Panc1 (cell line): ENCODE measurements around the gene HDAC11. TPM values are rescaled to one million over a fixed set of nuclear protein-coding genes. Genes with fewer than 3 reads are reported as not detected.

ENCODE experiments used
- ATAC-seq: fragments of 200-7000 bp; cut with Tn5 transposase; 2 replicates; pipeline ENCODE4 v1.9.1; 2020; ENCODE audit warnings: mild to moderate bottlenecking, moderate library complexity
- BruUV-seq: library from RNA; stranded (reverse); fragments of 400-500 nt; replicated peaks from 2 replicates; lab custom pipeline; 2021; lab: Mats Ljungman, UMichigan
- CTCF ChIA-PET: fragments of 300-600 bp; sonication (Branson Sonifier 250); formaldehyde crosslinking; loops from one replicate; lab custom pipeline; 2022; ENCODE audit warnings: antibody characterized with exemption; lab: Charles Lee
- POLR2A ChIA-PET: fragments of 300-600 bp; sonication (Branson Sonifier 250); formaldehyde crosslinking; loops from one replicate; lab custom pipeline; 2022; ENCODE audit warnings: antibody characterized with exemption; lab: Charles Lee
- DNase-seq: peaks from one replicate; pipeline ENCODE4 v3.0.0-alpha.2; 2010; ENCODE audit warnings: low read depth, low spot score
- H3K27ac ChIP-seq: 2 replicates; pipeline ENCODE4 v1.5.1; 2011; ENCODE audit warnings: mild to moderate bottlenecking, low read length, inconsistent platforms
- H3K27me3 ChIP-seq: fragments of 200-500 bp; sonication (Bioruptor generic); 2 replicates; pipeline ENCODE4 v1.6.0; 2014; ENCODE audit warnings: low read length, inconsistent platforms; ENCODE audit not compliant: control insufficient read depth, insufficient read depth
- H3K36me3 ChIP-seq: fragments of 200-500 bp; sonication (Bioruptor generic); 2 replicates; pipeline ENCODE4 v1.5.1; 2014; ENCODE audit warnings: inconsistent platforms, mild to moderate bottlenecking, low read length, moderate library complexity; ENCODE audit not compliant: control insufficient read depth, insufficient read depth
- H3K4me1 ChIP-seq: 2 replicates; pipeline ENCODE4 v1.5.1; 2011; ENCODE audit warnings: inconsistent platforms, mild to moderate bottlenecking, low read length, moderate library complexity; ENCODE audit not compliant: control insufficient read depth, insufficient read depth
- H3K4me3 ChIP-seq, 2 experiments: 2 replicates each; pipeline ENCODE4 v1.5.1; 2011 to 2012; ENCODE audit warnings: low read depth in 2 of 2, low read length in 2 of 2, mild to moderate bottlenecking in 2 of 2, inconsistent platforms in 1 of 2, moderate library complexity in 1 of 2
- H3K9me3 ChIP-seq: fragments of 200-500 bp; sonication (Bioruptor generic); 2 replicates; pipeline ENCODE4 v1.5.1; 2014; ENCODE audit warnings: low read depth, mild to moderate bottlenecking, inconsistent platforms, low read length, moderate library complexity; ENCODE audit not compliant: control insufficient read depth, insufficient read depth
- POLR2AphosphoS5 ChIP-seq: IDR thresholded peaks from 2 replicates; pipeline ENCODE4 v1.6.1; 2012; ENCODE audit warnings: mild to moderate bottlenecking, low read depth, low read length, moderate library complexity
- SIN3A ChIP-seq: IDR thresholded peaks from 2 replicates; pipeline ENCODE4 v1.6.1; 2012; ENCODE audit warnings: low read depth, mild to moderate bottlenecking, low read length, moderate library complexity, borderline replicate concordance; ENCODE audit not compliant: insufficient read depth
- TCF7L2 ChIP-seq: IDR thresholded peaks from 2 replicates; pipeline ENCODE4 v1.6.1; 2011; ENCODE audit warnings: mild to moderate bottlenecking, low read depth, low read length, inconsistent platforms
- in situ Hi-C: cut with HindIII; loops from 2 replicates; pipeline ENCODE4 v1.10.0; 2016; ENCODE audit warnings: low sequenced_read_pairs, low pct_unique_long_range_greater_than_20kb
- intact Hi-C: fragments of 100-400 bp; cut with micrococcal nuclease; formaldehyde crosslinking; loops from one replicate; pipeline ENCODE4 v1.10.0; 2022; ENCODE audit not compliant: unreplicated experiment
- total RNA-seq: library from RNA; stranded (reverse); gene quantifications from one replicate; pipeline ENCODE4 v1.2.1, GENCODE V29; 2021; ENCODE audit not compliant: unreplicated experiment
- TF ChIP-seq, protein P1 (sequence below): fragments of 450-650 bp; IDR thresholded peaks from 2 replicates; pipeline ENCODE4 v1.5.1; 2017; ENCODE audit warnings: mild to moderate bottlenecking
- TF ChIP-seq, protein P2 (sequence below), 2 experiments: IDR thresholded peaks; 2 replicates each; pipeline ENCODE4 v1.6.1; 2011 to 2012; ENCODE audit warnings: low read depth in 2 of 2, control low read depth in 1 of 2, low read length in 1 of 2, mild to moderate bottlenecking in 1 of 2, moderate library complexity in 1 of 2; ENCODE audit not compliant: insufficient read depth in 1 of 2

HDAC11 gene
- total RNA-seq, 1 experiment from 2014 or later = 10.6 TPM

DNA sequence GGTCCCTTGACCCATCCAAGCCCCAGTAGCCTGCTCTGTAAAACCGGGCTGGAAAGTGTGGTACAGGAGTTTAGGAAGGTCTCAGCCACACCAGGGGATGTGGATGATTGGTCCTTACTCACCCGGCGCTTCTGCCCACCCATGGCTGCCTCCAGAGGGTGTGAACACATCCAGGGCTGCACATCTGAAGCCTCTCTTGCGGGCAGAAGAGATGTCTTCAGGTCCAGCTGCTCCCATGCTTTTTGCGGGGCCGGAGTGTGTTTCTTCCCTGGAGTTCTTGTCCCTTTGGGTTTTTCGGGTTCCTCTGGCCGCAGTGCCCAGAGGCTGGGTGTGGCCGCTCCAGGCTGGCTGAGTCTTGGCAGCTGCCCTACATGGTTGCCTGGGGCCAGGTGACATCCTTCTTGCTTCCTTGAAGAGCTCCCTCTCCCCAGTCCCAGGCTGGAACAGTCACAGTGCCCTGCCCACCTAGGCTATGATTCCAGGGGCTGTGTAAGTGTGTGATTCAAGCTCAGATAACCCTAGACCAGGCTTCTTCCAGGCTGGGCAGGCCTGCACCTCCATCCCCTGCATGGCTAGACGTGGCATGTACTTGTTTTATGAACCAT is 33.9 kb downstream of the HDAC11 start:
- no peak for TF ChIP-seq TCF7L2
- TF ChIP-seq, protein P1, sequence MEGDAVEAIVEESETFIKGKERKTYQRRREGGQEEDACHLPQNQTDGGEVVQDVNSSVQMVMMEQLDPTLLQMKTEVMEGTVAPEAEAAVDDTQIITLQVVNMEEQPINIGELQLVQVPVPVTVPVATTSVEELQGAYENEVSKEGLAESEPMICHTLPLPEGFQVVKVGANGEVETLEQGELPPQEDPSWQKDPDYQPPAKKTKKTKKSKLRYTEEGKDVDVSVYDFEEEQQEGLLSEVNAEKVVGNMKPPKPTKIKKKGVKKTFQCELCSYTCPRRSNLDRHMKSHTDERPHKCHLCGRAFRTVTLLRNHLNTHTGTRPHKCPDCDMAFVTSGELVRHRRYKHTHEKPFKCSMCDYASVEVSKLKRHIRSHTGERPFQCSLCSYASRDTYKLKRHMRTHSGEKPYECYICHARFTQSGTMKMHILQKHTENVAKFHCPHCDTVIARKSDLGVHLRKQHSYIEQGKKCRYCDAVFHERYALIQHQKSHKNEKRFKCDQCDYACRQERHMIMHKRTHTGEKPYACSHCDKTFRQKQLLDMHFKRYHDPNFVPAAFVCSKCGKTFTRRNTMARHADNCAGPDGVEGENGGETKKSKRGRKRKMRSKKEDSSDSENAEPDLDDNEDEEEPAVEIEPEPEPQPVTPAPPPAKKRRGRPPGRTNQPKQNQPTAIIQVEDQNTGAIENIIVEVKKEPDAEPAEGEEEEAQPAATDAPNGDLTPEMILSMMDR = no peak
- TF ChIP-seq, protein P2, sequence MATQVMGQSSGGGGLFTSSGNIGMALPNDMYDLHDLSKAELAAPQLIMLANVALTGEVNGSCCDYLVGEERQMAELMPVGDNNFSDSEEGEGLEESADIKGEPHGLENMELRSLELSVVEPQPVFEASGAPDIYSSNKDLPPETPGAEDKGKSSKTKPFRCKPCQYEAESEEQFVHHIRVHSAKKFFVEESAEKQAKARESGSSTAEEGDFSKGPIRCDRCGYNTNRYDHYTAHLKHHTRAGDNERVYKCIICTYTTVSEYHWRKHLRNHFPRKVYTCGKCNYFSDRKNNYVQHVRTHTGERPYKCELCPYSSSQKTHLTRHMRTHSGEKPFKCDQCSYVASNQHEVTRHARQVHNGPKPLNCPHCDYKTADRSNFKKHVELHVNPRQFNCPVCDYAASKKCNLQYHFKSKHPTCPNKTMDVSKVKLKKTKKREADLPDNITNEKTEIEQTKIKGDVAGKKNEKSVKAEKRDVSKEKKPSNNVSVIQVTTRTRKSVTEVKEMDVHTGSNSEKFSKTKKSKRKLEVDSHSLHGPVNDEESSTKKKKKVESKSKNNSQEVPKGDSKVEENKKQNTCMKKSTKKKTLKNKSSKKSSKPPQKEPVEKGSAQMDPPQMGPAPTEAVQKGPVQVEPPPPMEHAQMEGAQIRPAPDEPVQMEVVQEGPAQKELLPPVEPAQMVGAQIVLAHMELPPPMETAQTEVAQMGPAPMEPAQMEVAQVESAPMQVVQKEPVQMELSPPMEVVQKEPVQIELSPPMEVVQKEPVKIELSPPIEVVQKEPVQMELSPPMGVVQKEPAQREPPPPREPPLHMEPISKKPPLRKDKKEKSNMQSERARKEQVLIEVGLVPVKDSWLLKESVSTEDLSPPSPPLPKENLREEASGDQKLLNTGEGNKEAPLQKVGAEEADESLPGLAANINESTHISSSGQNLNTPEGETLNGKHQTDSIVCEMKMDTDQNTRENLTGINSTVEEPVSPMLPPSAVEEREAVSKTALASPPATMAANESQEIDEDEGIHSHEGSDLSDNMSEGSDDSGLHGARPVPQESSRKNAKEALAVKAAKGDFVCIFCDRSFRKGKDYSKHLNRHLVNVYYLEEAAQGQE (IDR thresholded peaks at IDR 0.05; ENCODE audit: insufficient read depth in 1 of 2, low read depth in 2 of 2, low read length in 1 of 2) = no peak
- no peak for TF ChIP-seq SIN3A
- Histone ChIP-seq H3K4me3 (no peak overlapping the region), H3K4me1 (no peaks in the 10 kb centered on the region), H3K27ac (no peak overlapping the region), H3K27me3 (no peaks in the 10 kb centered on the region), H3K9me3 (no peaks in the 10 kb centered on the region), H3K36me3 (no peaks in the 10 kb centered on the region)
- intact Hi-C loops = no loop called here
- ChIA-PET CTCF (interaction anchor here (1.2 kb wide), 1 partner anchor 141 kb away, joined by 3 read pairs; no protein-coding TSS in a partner anchor), POLR2A (no interaction called here)
- no TSS peak for BruUV-seq
- ATAC-seq (no peak), DNase-seq (no peak)
- in situ Hi-C loops = no loop called here

DNA sequence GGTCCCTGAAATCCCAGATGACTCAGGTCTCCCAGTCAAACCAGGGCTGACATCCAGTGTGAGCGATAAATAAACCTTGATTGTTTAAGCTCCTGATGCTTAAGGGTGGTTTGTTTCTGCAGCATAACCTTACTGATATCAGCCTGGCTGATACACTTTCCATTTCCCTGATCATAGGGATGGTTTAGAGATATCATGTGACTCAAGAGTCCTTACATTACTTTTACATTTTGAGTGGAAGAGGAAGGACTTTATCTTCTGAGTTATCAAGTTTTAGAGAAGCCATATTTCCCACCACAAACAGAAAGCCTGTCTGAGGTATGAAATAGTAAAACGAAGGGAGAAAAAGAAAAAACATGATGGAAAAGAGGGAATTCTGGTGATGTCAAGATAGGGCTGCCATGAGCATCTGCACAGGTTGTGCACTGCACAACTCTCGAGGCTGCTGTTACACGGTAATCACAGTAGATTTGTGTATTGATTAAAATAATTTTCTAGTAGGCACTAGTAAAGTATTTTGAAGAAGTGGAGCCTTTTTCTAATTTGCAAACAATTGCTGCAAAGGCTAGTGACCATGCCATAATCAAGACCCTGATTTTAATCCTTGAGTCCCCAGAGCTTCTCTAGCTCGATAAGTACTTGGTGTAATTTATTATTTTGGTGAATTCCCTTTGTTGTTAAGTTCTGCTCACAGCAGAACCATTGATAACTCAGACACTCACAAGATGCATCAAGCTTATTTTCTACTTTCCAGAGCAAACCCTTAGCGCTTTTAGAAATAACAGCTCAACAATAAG is 34.7 kb downstream of the HDAC11 start:
- intact Hi-C loops (no loop called here), in situ Hi-C loops (no loop called here)
- Histone ChIP-seq H3K9me3 (no peaks in the 10 kb centered on the region), H3K4me3 (no peak overlapping the region), H3K36me3 (no peaks in the 10 kb centered on the region), H3K4me1 (no peaks in the 10 kb centered on the region), H3K27me3 (no peaks in the 10 kb centered on the region), H3K27ac (no peak overlapping the region)
- TF ChIP-seq TCF7L2 (no peak), POLR2AphosphoS5 (no peak), SIN3A (no peak)
- TF ChIP-seq, protein P1 = no peak
- TF ChIP-seq, protein P2 (IDR thresholded peaks at IDR 0.05; ENCODE audit: insufficient read depth in 1 of 2, low read depth in 2 of 2, low read length in 1 of 2) = no peak
- BruUV-seq = no TSS peak
- CTCF ChIA-PET = interaction anchor here (0.6 to 1.2 kb wide), 2 partner anchors 29 to 140 kb away, joined by 3 to 11 read pairs; no protein-coding TSS in a partner anchor
- ATAC-seq = no peak
- DNase-seq = no peak
- POLR2A ChIA-PET = interaction anchor here (0.7 kb wide), 1 partner anchor 123 kb away, joined by 4 read pairs; no protein-coding TSS in a partner anchor
